Neural cell (in vitro differentiated cells): ENCODE measurements around the gene KIT. TPM values are rescaled to one million over a fixed set of nuclear protein-coding genes. Genes with fewer than 3 reads are reported as not detected.
"Not testable (repeated sequence)": the region's sequence is repeated elsewhere in the genome, so short reads cannot be mapped to it uniquely, and the experiment has no call there.

ENCODE experiments used
- H2AFZ ChIP-seq: fragments of 200-600, 300-800 bp; sonication (generic), shearing (Covaris generic); 2 replicates; pipeline ENCODE4 v1.6.0; 2014; ENCODE audit warnings: low read depth, mild to moderate bottlenecking, antibody characterized with exemption, low read length, moderate library complexity
- H3F3A ChIP-seq: fragments of 200-600 bp; shearing (Covaris generic); 2 replicates; pipeline ENCODE4 v1.6.1; 2016; ENCODE audit warnings: mild to moderate bottlenecking, moderate library complexity, mixed read lengths, antibody characterized with exemption, low read length; ENCODE audit not compliant: insufficient read depth, poor library complexity, severe bottlenecking
- H3K27ac ChIP-seq: fragments of 200-600, 300-800 bp; sonication (generic), shearing (Covaris generic); 2 replicates; pipeline ENCODE4 v1.5.1; 2014; ENCODE audit warnings: mild to moderate bottlenecking, low read length, moderate library complexity
- H3K27me3 ChIP-seq: fragments of 300-800, 200-600 bp; sonication (generic), shearing (Covaris generic); 2 replicates; pipeline ENCODE4 v1.6.0; 2014; ENCODE audit warnings: mild to moderate bottlenecking, low read depth, low read length, moderate library complexity; ENCODE audit not compliant: insufficient read depth
- H3K36me3 ChIP-seq: fragments of 300-800, 200-600 bp; sonication (generic), shearing (Covaris generic); 2 replicates; pipeline ENCODE4 v1.5.1; 2014; ENCODE audit warnings: mild to moderate bottlenecking, antibody characterized with exemption, low read length, moderate library complexity; ENCODE audit not compliant: insufficient read depth
- H3K4me2 ChIP-seq: fragments of 300-800, 200-600 bp; sonication (generic), shearing (Covaris generic); 2 replicates; pipeline ENCODE4 v1.6.0; 2014; ENCODE audit warnings: mild to moderate bottlenecking, low read length
- H3K4me3 ChIP-seq: fragments of 300-800, 200-600 bp; sonication (generic), shearing (Covaris generic); 2 replicates; pipeline ENCODE4 v1.5.1; 2014; ENCODE audit warnings: mild to moderate bottlenecking, low read length, moderate library complexity
- H3K79me2 ChIP-seq: fragments of 200-600 bp; shearing (Covaris generic); replicated peaks from 2 replicates; pipeline ENCODE4 v1.6.0; 2014; ENCODE audit warnings: mild to moderate bottlenecking, low read length, moderate library complexity; ENCODE audit not compliant: insufficient read depth
- H3K9ac ChIP-seq: fragments of 300-800, 200-600 bp; sonication (generic), shearing (Covaris generic); 2 replicates; pipeline ENCODE4 v1.6.1; 2016; ENCODE audit warnings: mild to moderate bottlenecking, low read length, mixed read lengths
- H3K9me2 ChIP-seq: fragments of 200-600 bp; shearing (Covaris generic); 2 replicates; pipeline ENCODE4 v1.6.1; 2016; ENCODE audit warnings: mild to moderate bottlenecking, low read length, mixed read lengths; ENCODE audit not compliant: insufficient read depth
- H3K9me3 ChIP-seq: fragments of 200-600, 300-800 bp; sonication (generic), shearing (Covaris generic); 2 replicates; pipeline ENCODE4 v1.6.1; 2016; ENCODE audit warnings: mild to moderate bottlenecking, mixed run types, low read length, moderate library complexity, mixed read lengths
- H4K20me1 ChIP-seq: fragments of 200-600 bp; shearing (Covaris generic); 2 replicates; pipeline ENCODE4 v1.6.1; 2016; ENCODE audit warnings: mild to moderate bottlenecking, mixed run types; ENCODE audit not compliant: insufficient read depth
- CTCF ChIP-seq: fragments of 450-650 bp; IDR thresholded peaks from 2 replicates; pipeline ENCODE4 v1.5.1; 2014; ENCODE audit warnings: antibody characterized with exemption, mild to moderate bottlenecking, moderate library complexity; ENCODE audit not compliant: poor library complexity, severe bottlenecking
- EP300 ChIP-seq: fragments of 450-650 bp; conservative IDR thresholded peaks from 2 replicates; pipeline ENCODE4 v1.6.1; 2014; ENCODE audit warnings: antibody characterized with exemption, mild to moderate bottlenecking, moderate library complexity; ENCODE audit not compliant: poor library complexity, severe bottlenecking
- EZH2 ChIP-seq: fragments of 200-600, 300-800 bp; shearing (Covaris generic), sonication (generic); IDR thresholded peaks from 2 replicates; pipeline ENCODE4 v1.6.1; 2014; ENCODE audit warnings: antibody characterized with exemption, low read length, borderline replicate concordance, mild to moderate bottlenecking; ENCODE audit not compliant: insufficient read depth, poor library complexity, severe bottlenecking
- MXI1 ChIP-seq: fragments of 450-650 bp; conservative IDR thresholded peaks from 2 replicates; pipeline ENCODE4 v1.6.1; 2014; ENCODE audit warnings: antibody characterized with exemption, mild to moderate bottlenecking; ENCODE audit not compliant: poor library complexity, severe bottlenecking
- POLR2AphosphoS5 ChIP-seq: IDR thresholded peaks from 2 replicates; pipeline ENCODE4 v1.6.1; 2012
- RAD21 ChIP-seq: fragments of 450-650 bp; conservative IDR thresholded peaks from 2 replicates; pipeline ENCODE4 v1.6.1; 2014; ENCODE audit warnings: antibody characterized with exemption, mild to moderate bottlenecking, moderate library complexity
- SMC3 ChIP-seq: fragments of 450-650 bp; conservative IDR thresholded peaks from 2 replicates; pipeline ENCODE4 v1.6.1; 2014; ENCODE audit warnings: antibody characterized with exemption, mild to moderate bottlenecking, moderate library complexity; ENCODE audit not compliant: poor library complexity
- TAF1 ChIP-seq: IDR thresholded peaks from 2 replicates; pipeline ENCODE4 v1.6.1; 2012; ENCODE audit warnings: low read depth
- polyA plus RNA-seq: library from polyadenylated mRNA; depleted of rRNA; stranded (reverse); fragments of >200 nt; gene quantifications from 2 replicates; pipeline ENCODE4 v1.2.3, GENCODE V29; 2014
- TF ChIP-seq, protein P1 (sequence below): IDR thresholded peaks from 2 replicates; pipeline ENCODE4 v1.6.1; 2012; ENCODE audit warnings: borderline replicate concordance

Gene KIT
- polyA plus RNA-seq, 1 donor from 2014 or later, result 0.95 TPM

DNA sequence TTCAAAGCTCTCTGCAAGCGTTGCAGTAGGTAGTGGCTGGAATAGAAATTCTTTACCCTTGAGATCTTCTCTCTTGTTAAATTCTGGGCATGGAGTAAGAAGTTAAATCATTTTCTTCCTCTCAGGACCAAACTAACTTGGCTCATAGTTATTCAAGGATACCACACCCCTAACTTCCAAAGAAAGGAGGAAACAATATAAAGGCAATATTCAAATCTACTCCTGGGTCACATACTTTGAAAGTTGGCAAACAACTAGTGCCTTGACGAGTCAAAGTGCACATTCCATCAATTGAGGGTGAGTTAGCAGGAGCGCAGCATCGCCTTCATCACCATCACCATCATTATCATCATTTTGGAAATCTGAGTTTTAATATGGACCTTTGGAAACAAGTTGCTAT lies 20.4 kb upstream of the KIT start:
- Histone ChIP-seq H3K4me2 (no peak overlapping the region), H3F3A (no peaks in the 10 kb centered on the region), H3K9me3 (no peaks in the 10 kb centered on the region), H2AFZ (no peak overlapping the region), H3K9me2 (no peaks in the 10 kb centered on the region), H4K20me1 (no peaks in the 10 kb centered on the region), H3K36me3 (no peaks in the 10 kb centered on the region), H3K27ac (no peak overlapping the region), H3K9ac (no peak overlapping the region), H3K27me3 (no peaks in the 10 kb centered on the region), H3K4me3 (no peak overlapping the region), H3K79me2 (no peaks in the 10 kb centered on the region)
- TF ChIP-seq TAF1 (no peak), POLR2AphosphoS5 (no peak), SMC3 (no peak), CTCF (no peak), EP300 (no peak), MXI1 (no peak)
- TF ChIP-seq, protein P1, sequence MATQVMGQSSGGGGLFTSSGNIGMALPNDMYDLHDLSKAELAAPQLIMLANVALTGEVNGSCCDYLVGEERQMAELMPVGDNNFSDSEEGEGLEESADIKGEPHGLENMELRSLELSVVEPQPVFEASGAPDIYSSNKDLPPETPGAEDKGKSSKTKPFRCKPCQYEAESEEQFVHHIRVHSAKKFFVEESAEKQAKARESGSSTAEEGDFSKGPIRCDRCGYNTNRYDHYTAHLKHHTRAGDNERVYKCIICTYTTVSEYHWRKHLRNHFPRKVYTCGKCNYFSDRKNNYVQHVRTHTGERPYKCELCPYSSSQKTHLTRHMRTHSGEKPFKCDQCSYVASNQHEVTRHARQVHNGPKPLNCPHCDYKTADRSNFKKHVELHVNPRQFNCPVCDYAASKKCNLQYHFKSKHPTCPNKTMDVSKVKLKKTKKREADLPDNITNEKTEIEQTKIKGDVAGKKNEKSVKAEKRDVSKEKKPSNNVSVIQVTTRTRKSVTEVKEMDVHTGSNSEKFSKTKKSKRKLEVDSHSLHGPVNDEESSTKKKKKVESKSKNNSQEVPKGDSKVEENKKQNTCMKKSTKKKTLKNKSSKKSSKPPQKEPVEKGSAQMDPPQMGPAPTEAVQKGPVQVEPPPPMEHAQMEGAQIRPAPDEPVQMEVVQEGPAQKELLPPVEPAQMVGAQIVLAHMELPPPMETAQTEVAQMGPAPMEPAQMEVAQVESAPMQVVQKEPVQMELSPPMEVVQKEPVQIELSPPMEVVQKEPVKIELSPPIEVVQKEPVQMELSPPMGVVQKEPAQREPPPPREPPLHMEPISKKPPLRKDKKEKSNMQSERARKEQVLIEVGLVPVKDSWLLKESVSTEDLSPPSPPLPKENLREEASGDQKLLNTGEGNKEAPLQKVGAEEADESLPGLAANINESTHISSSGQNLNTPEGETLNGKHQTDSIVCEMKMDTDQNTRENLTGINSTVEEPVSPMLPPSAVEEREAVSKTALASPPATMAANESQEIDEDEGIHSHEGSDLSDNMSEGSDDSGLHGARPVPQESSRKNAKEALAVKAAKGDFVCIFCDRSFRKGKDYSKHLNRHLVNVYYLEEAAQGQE, result no peak

- H3K27me3 ChIP-seq, H2AFZ ChIP-seq, H3K9ac ChIP-seq, H3K79me2 ChIP-seq, H3K9me3 ChIP-seq, H3K4me3 ChIP-seq, H3K4me2 ChIP-seq, H3F3A ChIP-seq, H4K20me1 ChIP-seq, H3K9me2 ChIP-seq, H3K36me3 ChIP-seq, H3K27ac ChIP-seq: not testable (repeated sequence)
Observed at GRCh38 chr4:54641101-54641500, 16.7 kb upstream of the KIT start.

- TF ChIP-seq EZH2 (no peak), MXI1 (no peak), POLR2AphosphoS5 (no peak), SMC3 (no peak), EP300 (no peak), CTCF (no peak), RAD21 (no peak), TAF1 (no peak)
- TF ChIP-seq, protein P1, result no peak
- no peak overlapping the region for H3K27ac ChIP-seq
- H3K36me3 ChIP-seq, result no peaks in the 10 kb centered on the region
- H3K9me3 ChIP-seq, result no peaks in the 10 kb centered on the region
- no peak overlapping the region for H2AFZ ChIP-seq
- no peak overlapping the region for H3K4me2 ChIP-seq
- H3K9ac ChIP-seq, result no peak overlapping the region
- H3K9me2 ChIP-seq, result no peaks in the 10 kb centered on the region
- H3F3A ChIP-seq, result no peaks in the 10 kb centered on the region
- no peaks in the 10 kb centered on the region for H3K27me3 ChIP-seq
- H3K79me2 ChIP-seq, result no peaks in the 10 kb centered on the region
- no peak overlapping the region for H3K4me3 ChIP-seq
- no peaks in the 10 kb centered on the region for H4K20me1 ChIP-seq
Observed at GRCh38 chr4:54643172-54643571, 14.6 kb upstream of the KIT start.
